ENCODE data around the gene PTAFR.

The PTAFR gene

DNA sequence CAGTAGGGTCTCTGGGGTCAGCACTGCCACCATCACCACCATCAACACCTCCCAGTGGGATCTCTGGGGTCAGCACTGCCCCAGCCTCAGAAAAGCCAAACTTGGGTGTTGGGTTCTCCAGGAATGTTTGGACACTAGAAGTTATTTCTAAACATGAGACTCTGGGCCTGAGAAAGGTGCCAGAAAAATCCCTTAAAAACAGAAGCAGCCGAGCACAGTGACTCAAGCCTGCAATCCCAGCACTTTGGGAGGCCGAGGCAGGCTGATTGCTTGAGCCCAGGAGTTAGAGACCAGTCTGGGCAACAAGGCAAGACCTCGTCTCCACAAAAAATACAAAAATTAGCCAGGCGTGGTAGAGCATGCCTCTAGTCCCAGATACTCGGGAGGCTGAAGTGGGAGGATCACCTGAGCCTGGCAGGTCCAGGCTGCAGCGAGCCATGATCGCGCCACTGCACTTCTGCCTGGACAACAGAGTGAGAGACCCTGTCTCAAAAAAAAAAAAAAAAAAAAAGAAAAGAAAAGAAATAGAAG is 470 bp downstream of the PTAFR start:
- no peak for DNase-seq

DNA sequence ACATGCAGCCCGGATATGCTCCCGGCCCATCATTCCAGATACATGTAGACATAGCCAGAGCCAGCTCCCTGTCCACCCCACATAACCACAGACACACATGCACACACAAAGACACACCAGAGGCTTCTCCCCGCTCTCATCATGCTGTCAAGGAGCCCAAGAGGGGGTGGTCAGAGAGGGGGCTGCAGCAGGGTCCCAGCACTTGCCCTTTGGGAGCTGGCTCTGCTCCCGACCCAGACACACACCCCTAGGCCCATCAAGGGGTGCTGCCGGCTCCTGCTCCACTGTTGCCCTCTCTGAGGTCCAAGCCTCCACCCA is 2.6 kb downstream of the PTAFR start:
- no peak for DNase-seq

DNA sequence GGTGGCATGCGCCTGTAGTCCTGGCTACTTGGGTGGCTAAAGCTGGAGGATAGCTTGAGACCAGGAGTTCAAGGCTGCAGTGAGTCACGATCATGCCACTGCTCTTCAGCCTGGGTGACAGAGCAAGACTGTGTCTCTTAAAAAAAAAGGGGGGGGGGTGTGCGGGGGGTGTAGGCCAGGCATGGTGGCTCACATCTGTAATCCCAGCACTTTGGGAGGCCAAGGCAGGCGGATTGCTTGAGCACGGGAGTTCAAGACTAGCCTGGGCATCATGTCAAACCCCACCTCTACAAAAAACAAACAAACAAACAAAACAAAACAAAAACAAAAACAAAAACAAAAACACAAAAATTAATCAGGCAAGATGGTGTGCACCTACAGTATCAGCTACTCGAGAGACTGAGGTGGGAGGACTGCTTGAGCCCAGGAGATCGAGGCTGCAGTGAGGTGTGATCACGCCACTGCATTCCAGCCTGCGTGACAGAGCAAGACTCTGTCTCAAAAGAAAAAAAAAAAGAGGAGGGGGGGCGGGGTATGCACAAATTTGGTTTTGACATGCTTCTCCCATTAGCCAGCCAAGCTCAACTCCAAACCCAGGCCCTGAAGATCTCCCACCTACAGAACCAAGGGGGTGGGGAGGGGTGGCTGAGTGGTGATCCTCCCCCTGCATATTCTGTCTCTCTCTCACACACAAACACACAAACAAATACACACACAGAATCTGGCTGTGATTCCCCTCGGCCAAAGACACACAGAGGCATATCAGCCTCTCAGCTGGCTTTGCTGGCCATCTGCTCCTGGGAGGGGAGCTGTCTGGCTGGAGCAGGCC is 3.1 kb downstream of the PTAFR start:
- DNase-seq, result no peak

DNA sequence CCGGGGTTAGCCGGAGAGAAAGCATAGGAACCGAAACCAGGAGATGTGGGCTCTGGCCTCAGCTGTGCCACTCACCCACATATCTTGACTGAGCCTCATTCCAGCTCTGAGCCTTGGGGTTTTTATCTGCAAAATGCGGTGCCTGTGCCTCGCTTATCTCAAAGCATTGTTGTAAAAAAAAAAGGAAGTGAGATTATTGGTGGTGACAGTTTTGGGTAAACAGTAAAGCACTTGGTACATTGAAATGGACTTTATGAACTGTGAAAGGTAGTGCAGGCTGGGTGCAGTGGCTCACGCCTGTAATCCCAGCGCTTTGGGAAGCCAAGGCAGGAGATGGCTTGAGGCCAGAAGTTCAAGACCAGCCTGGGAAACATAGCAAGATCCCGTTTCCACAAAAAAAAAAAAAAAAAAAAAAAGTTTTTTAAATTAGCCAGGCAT is 3.8 kb downstream of the PTAFR start:
- no peak for DNase-seq

DNA sequence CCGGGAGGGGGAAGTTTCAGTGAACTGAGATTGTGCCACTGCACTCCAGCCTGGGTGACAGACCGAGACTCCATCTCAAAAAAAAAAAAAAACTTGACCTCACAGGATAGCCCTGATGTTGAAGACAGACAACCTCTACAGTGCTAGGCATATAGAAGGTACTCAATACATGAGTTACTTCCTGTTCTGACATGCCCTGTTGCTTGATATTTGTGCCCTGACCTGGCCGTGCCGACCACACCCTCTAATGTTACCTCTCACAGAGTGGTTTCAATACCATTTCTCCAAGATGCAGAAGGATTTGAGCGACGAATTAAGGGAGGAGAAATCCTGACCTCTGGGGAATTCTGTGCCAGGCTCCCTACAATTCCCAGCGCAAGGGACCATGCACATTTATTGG is 5.2 kb downstream of the PTAFR start:
- no peak for DNase-seq

DNA sequence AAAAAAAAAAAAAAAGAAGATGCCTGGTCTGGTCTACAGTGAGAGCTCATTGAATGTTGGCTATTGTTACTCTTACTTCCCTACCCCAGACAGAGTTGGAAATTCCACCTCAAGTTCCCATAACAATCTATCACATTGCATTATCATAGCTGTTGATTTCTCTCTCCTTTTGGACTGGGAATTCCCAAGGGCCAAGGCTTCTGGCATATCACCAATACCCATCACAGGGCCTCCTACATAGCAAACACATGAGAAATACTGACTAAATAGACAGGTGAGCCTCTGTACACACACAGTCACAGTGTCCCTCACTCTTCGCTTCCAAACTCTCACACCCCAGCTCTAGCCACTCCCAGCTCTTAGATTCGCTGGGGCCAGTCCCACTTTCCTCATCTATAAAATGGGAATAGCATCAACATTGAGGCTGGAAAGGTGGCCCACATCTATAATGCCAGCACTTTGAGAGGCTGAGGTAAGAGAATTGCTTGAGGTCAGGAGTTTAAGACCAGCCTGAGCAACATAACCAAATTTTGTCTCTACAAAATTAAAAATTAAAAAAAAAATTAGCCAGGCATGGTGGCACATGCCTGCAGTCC is 6.4 kb downstream of the PTAFR start:
- DNase-seq, result no peak

DNA sequence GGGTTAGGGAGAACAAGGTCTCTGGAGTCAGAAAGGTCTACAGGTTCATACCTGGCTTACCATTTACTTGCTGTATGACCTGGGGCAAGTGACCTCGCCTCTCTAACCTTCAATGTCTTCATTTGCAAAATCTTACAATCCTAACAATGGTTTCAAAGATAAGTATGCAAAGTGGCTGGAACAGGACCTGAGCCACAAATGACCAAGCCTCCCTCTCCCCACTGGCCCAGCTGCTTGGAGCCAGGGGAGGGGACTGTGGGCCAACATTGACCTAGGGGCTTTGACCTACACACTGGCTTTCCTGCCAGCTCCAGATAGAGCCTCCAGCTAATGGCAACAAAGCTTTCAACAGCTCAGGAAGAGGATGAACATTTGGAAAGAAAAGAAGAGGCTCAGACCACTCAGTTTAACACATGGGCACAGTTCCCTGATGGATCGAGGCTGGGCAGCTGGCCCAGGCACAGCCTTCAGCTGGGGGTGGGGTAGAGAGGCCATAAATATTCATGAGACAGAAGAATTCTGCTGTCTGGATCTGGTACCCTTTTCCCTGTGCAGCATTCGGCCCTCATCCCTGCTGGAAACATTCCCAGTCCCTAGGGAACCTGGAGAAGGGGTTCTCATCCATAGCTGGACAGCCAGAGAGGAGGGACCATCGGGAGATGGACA is 12.9 kb downstream of the PTAFR start:
- peak; percentile 32 to 77 for DNase-seq

DNA sequence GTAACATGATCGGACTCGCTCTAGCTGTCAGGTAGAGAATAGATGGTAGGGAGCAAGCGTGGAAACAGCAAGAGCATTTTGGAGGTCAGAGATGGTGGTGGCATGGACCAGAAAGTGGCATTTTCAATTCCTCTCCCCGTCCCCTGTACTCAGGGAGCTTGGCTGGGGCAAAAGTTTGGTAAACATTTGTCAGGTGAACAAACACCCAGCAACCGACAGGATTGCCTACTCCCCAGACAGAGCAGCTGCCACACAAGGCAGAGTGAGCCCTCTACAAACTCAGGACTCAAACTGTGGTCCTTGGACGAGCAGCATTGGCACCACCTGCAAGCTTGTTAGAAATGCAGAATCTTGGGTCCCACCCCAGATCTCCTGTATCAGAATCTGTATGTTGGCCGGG is 14.3 kb downstream of the PTAFR start:
- no peak for DNase-seq

DNA sequence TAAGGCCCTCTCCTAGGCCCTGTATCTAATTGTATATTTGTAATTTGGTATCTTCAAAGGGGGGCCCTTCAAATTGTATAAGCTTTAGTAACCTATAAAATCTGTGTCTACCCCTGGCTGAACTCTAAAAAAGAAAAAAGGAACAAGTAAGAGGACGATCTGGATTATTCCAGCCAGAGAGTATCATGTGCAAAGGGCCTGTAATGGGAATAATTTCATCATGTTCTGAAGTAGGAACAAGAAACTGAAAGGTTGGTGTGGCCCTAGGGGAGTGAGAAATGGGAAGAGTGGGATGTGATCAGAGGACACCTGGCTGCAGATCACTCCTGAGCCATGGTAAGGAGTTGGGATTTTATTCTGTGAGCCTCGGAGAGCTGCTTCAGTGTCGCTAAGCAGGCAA is 14.7 kb downstream of the PTAFR start:
- no peak for DNase-seq

DNA sequence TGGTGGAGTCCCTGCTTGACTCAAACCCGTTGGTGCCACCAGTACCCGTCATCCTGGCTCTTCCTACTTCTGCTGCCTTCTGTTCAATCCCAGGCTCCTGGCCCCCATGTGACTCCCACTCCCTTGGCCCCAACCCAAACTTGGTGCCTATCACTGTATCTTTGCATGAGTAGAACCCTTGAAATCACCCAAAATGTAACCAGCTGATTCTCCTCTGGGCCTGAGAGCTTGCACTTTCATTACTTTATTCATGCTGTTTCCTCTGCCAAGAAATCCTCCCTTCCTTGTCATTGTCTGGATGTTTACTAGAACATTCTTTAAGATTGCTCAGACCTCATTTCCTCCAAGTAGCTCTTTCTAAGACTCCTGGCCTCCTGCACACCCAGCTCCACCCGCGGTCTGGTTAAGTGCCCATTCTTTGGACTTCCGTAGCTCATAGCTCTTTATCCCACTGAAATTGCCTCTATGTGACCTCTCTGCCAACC is 15.7 kb downstream of the PTAFR start:
- no peak for DNase-seq

DNA sequence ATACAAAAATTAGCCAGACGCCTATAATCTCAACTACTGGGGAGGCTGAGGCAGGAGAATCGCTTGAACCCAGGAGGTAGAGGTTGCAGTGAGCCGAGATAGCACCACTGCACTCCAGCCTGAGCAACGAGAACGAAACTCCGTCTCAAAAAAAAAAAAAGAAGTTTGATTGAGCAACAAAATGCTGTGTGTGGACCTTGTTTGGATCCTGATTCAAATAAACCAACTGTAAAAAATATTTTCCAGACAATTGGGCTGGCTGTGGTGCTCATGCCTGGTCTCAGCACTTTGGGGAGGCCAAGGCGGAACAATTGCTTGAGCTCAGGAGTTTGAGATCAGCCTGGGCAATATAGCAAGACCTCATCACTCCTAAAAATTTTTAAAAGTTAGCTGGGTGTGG is 16.8 kb downstream of the PTAFR start:
- no peak for DNase-seq

DNA sequence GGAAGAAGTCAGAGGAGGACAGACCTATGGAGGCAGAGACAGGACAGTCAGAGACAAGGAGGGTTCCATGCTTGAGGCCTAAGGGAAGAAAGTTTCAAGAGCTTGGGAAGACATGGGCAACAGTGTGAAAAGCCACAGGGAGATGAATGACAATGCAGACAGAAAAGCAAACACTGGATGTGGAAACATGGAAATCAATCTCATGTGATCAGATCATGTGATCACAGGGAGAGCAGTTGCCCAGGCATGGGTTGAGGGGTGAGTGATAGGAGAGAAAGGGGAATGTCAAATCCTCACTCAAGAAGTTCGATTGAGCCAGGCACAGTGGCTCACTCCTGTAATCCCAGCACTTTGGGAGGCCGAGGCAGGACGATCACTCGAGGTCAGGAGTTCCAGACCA is 17.2 kb downstream of the PTAFR start:
- no peak for DNase-seq

DNA sequence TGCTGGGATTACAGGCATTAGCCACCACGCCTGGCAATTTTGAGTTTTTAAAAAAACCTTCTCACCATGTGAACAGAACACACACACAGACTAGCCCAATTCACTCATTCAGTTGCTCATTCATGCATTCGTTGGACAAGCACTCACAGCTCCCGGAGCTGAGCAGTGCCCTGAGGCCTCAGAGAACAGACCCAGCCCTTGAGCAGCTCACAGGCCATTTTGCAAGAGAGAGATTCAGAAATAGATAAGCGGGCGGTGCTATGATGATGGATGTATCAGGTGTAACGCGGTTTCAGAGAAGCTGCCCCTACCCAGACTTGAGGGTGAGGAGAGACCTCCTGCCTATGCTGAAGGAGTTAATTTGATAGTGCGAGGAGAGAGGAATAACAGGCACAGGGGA is 18.6 kb downstream of the PTAFR start:
- DNase-seq, result no peak

DNA sequence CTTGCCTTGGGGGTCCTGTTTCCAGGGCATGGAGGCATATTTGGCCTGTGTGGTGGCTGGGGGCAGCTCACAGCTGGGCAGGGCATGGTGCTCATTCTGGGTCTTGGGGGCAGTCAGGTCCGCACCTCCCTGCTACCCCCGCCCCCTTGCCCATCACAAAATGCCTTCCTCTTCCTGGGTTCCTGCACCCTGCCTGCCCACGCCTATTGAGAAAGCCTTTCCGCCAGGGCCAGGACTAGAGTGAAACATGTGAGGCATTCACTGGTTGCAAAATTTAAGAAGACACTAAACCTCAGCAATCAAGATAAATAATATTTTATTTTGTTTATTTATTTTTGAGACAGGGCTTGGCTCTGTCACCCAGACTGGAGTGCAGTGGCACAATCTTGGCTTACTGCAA is 19.7 kb downstream of the PTAFR start:
- no peak for DNase-seq

DNA sequence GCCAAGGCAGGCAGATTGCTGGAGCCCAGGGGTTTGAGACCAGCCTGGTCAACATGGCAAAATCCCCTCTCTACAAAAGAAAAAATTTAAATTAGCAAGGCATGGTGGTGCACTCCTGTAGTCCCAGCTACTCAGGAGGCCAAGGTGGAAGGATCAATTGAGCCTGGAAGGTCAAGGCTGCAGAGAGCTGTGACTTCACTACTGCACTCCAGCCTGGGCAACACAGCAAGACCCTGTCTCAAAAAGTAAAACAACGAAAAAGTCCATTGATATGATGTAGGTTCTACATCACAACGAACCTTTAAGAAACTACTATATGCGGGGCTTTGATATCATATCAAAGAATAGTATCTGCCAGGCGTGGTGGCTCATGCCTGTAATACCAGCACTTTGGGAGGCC is 20.9 kb downstream of the PTAFR start:
- DNase-seq, result no peak

DNA sequence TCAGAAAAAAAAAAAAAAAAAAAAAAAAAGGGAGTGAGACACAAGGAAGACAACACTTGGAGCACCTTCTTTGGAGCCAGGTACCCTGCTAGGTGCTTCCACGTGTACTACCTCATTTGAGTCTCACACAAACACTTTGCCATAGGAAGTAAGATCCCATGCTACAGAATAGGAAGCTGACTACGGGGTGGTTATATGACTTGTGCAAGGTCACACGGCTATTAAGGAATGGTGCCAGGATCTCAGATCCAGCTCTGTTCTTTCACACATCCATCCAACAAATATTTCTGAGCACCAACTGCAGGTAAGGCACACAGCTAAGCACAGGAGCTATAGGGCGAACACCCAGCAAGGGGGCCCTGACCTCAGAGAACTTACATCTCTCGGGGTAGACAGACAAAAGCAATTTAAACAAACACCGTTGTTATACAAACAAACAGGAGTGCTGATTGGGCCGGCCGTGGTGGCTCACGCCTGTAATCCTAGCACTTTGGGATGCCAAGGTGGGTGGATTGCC is 22.4 kb downstream of the PTAFR start:
- DNase-seq, result no peak

DNA sequence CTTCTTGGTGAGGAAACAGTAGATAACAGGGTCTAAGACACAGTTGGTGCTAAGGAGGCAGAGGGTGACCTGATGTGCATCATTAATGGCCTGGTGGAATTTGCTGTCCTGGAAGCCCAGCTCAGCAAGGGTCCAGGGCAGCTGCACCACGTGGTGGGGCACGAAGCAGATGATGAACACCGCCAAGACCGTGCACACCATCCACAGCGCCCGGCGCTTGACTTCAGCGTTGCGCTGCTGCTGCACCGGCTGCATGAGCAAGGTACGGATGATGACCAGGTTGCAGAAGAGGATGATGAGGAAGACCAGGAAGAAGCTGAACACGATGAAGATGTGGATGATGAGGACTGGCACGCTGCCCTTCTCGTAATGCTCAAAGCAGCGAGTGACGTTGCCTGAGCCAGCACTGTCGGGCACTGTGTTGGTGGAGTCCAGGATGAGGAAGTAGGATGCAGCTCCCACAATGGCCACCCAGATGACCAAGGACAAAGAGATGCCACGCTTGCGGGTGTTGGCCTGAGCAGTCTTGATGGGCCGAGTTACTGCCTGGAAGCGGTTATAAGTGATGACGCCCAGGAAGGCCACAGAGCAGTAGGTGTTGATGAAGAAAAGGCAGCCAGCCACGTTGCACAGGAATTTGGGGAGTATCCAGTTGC is 26.2 kb downstream of the PTAFR start:
- no peak for DNase-seq

DNA sequence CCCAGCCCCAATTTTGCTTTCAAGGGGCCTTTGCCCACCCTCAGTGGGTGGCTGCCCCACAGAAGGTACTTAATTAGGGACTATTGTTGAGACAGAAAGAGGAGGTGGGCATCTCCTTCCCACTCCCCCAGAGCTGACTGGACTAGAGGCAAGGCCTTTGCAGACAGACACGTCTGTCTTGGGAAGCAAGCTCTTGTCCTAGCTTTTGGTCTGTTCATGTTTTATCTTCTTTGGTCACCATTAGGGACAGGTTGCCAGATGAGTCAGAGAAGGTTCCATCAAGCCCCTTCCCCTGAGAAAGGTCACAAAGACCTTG is 27.7 kb downstream of the PTAFR start:
- no peak for DNase-seq

DNA sequence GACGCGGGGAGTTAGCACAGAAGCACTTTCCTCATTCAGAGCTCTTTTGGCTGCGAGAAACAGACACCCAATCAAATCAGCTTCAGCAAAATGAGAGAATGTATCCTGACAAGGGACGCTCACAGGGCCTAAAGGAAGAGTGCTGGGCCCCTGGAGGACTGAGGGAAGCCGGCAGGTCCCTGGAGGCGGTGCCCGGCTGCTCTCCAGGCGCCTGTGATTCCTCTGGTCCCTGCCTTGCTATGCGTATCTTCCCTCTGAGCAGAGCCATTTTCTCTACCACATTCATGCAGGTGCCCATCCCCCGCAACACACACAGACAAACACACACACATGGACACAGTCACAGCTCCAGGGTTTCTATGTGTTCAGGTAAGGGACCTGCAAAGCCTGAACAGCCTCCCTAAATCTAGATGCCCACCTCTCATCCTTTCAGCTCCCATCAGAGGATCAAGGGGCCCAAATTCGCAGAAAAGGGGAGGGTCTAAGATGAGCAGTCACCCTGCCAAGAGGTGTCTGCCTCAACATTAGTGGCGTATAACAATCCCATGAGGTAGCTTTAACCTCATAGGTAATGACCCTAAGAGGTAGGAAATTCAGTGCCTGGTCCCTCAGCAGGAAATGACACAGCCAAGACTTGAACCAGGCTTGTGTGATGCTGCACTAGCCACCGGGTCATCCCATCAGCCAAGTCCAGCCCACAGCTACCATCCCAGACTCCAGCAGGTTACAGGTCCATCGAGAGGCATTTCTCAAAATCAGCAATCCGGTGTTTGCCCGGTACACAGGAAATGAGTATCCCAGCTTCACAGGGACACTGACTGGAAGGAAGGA is 29.0 kb downstream of the PTAFR start:
- no peak for DNase-seq

DNA sequence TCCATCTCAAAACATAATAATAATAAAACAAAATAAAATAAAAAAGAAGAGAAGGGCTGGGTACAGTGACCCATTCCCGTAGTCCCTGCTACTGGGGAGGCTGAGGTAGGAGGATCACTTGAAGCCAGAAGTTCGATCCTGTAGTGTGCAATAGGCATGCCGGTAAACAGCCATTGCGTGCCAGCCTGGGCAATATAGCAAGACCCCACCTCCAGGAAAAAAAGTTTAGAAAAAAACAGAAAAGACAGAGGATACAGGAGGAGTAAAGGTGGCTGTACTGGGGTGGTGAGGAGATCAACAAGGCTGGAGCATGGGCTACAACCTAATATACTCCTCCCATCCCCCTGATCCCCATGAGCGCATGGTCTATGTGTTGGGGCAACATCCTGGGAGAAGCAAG is 30.8 kb downstream of the PTAFR start:
- DNase-seq, result no peak

DNA sequence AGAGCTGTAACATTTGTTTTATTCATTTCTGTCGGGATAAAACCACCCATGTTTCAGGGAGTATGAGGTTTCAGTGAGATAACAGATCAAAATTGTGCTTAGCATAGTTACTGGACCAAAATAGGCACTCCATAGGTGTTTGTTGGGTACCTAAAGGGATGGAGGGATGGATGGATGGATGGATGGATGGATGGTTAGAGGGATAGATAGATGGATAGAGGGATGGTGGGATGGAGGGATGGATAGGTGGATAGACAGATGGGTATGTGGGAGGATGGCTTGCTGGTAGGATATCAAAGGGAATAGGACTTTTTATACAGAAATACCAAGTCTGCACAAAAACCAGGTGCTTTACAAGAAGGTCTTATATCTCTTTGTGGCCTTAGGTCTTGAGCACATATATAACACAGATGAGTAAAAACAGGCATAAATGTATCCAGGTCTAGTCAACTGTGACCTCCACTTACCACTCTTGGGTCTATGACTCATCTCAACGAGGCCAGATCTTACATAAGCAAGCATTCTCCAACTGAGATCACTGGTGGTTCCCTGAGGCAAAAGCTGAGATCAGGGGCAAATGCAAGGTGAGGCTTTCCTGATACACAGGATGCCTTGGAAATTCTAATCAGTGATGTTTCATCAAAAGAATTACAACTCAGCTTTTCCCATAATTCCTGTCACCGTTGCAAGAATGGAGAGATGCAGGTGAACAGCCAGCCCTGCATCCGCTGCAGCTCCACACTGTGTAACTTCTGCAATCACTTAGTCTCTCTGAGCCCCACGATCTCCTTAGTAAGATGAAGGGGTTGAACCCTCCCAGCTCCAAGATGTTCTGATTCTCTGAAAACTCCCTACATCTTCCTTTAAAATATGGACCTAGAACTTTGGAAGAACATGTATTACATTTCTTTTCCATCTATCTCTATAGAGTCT is 32.0 kb downstream of the PTAFR start:
- DNase-seq, result no peak
